HepG2 (cell line): ENCODE data around the gene GNAT3. TPM values are rescaled to one million over a fixed set of nuclear protein-coding genes. Genes with fewer than 3 reads are reported as not detected.

Experiments used
- ATAC-seq: fragments of 200-7000 bp; cut with Tn5 transposase; 3 replicates; pipeline ENCODE4 v1.9.1; 2020; ENCODE audit warnings: mild to moderate bottlenecking, moderate library complexity
- BruUV-seq: library from RNA; stranded (reverse); fragments of 400-500 nt; replicated peaks from 2 replicates; lab custom pipeline; 2021; lab: Mats Ljungman, UMichigan
- CTCF ChIA-PET: fragments of 300-600 bp; formaldehyde crosslinking; extraction: SDS; loops from one replicate; lab custom pipeline; 2021; ENCODE audit warnings: low total read pairs, inconsistent platforms, low intra/inter-chr PET ratio; lab: Yijun Ruan, JAX
- POLR2A ChIA-PET: fragments of 350-600 bp; sonication (Branson Sonifier 250); formaldehyde crosslinking; loops from one replicate; lab custom pipeline; 2020; ENCODE audit warnings: antibody characterized with exemption, inconsistent platforms; lab: Yijun Ruan, JAX
- DNase-seq: peaks from one replicate; pipeline ENCODE4 v3.0.0-alpha.2; 2015; ENCODE audit warnings: low spot score
- FAIRE-seq: peaks from 3 replicates; lab custom pipeline; 2011; peaks lifted over from hg19 to GRCh38; lab: Jason Lieb, UNC
- H2AFZ ChIP-seq: one replicate; pipeline ENCODE4 v1.6.1; 2011; ENCODE audit warnings: low read length, inconsistent platforms
- H3K27ac ChIP-seq: fragments of 300-600 bp; 3 replicates; pipeline ENCODE4 v1.8.0; 2011; ENCODE audit warnings: mixed run types, mild to moderate bottlenecking, mixed read lengths, low read length, inconsistent platforms; ENCODE audit not compliant: insufficient read depth; ENCODE audit errors: extremely low read length
- H3K27me3 ChIP-seq, 2 experiments: fragments of 200-600 bp in 1 of 2; 2 replicates in 1 of 2; 3 replicates in 1 of 2; pipeline versions ENCODE4 v1.6.0 to v1.8.0; 2011; ENCODE audit warnings: low read length in 2 of 2, mild to moderate bottlenecking in 2 of 2, moderate library complexity in 2 of 2, inconsistent platforms in 1 of 2; ENCODE audit not compliant: insufficient read depth in 2 of 2, control insufficient read depth in 1 of 2
- H3K36me3 ChIP-seq, 2 experiments: fragments of 200-600 bp in 1 of 2; replicated peaks in 1 of 2; 2 replicates in 1 of 2; 3 replicates in 1 of 2; pipeline versions ENCODE4 v1.5.1 to v1.8.0; 2011; ENCODE audit warnings: low read length in 2 of 2, inconsistent platforms in 1 of 2; ENCODE audit not compliant: insufficient read depth in 2 of 2, control insufficient read depth in 1 of 2
- H3K4me1 ChIP-seq: 2 replicates; pipeline ENCODE4 v1.5.1; 2012; ENCODE audit warnings: low read length, inconsistent platforms; ENCODE audit not compliant: insufficient read depth
- H3K4me2 ChIP-seq: 2 replicates; pipeline ENCODE4 v1.6.0; 2011; ENCODE audit warnings: low read depth, low read length, inconsistent platforms
- H3K4me3 ChIP-seq, 3 experiments: fragments of 200-600 bp in 1 of 3; sonication (generic), shearing (Covaris generic) in 1 of 3; replicated peaks in 1 of 3; 2 replicates each; pipeline ENCODE4 v1.5.1; 2011 to 2016; ENCODE audit warnings: low read length in 3 of 3, inconsistent platforms in 2 of 3, low read depth in 2 of 3, mild to moderate bottlenecking in 2 of 3, control low read depth in 1 of 3, mixed read lengths in 1 of 3; ENCODE audit not compliant: insufficient read depth in 1 of 3
- H3K79me2 ChIP-seq: one replicate; pipeline ENCODE4 v1.6.1; 2011; ENCODE audit warnings: low read length, inconsistent platforms; ENCODE audit not compliant: insufficient read depth
- H3K9ac ChIP-seq: 2 replicates; pipeline ENCODE4 v1.6.0; 2011; ENCODE audit warnings: mild to moderate bottlenecking, low read depth, low read length, inconsistent platforms; ENCODE audit not compliant: insufficient read depth
- H3K9me3 ChIP-seq: 2 replicates; pipeline ENCODE4 v1.5.1; 2012; ENCODE audit warnings: mild to moderate bottlenecking, low read length
- H4K20me1 ChIP-seq: 2 replicates; pipeline ENCODE4 v1.6.0; 2011; ENCODE audit warnings: inconsistent platforms, mild to moderate bottlenecking, low read length, moderate library complexity; ENCODE audit not compliant: insufficient read depth
- ATF7 ChIP-seq, 2 experiments: fragments of 450-650 bp in 1 of 2; sonication (generic) in 1 of 2; formaldehyde crosslinking in 1 of 2; IDR thresholded peaks; 2 replicates each; pipeline versions ENCODE4 v1.4.0 to v1.6.1; 2016 to 2020; ENCODE audit warnings: antibody characterized with exemption in 1 of 2, mild to moderate bottlenecking in 1 of 2, missing genetic modification reagents in 1 of 2
- FOXC1 ChIP-seq: sonication (generic); formaldehyde crosslinking; IDR thresholded peaks from 2 replicates; pipeline ENCODE4 v1.8.0; 2022; ENCODE audit warnings: mild to moderate bottlenecking, missing genetic modification reagents, borderline replicate concordance
- HDAC1 ChIP-seq: sonication (generic); formaldehyde crosslinking; IDR thresholded peaks from 2 replicates; pipeline ENCODE4 v1.5.1; 2020; ENCODE audit warnings: mild to moderate bottlenecking, missing genetic modification reagents
- HNF4A ChIP-seq: sonication (generic); formaldehyde crosslinking; IDR thresholded peaks from 2 replicates; pipeline ENCODE4 v1.4.0; 2020; ENCODE audit warnings: missing genetic modification reagents
- HNRNPUL1 ChIP-seq: fragments of 200-400 bp; formaldehyde crosslinking; IDR thresholded peaks from 2 replicates; pipeline ENCODE4 v1.6.1; 2017; ENCODE audit warnings: low read depth, mild to moderate bottlenecking, low read length, moderate library complexity
- JUN ChIP-seq: sonication (generic); formaldehyde crosslinking; IDR thresholded peaks from 2 replicates; pipeline ENCODE4 v1.4.0; 2020; ENCODE audit warnings: mild to moderate bottlenecking, missing genetic modification reagents
- TCF7 ChIP-seq: sonication (generic); IDR thresholded peaks from 2 replicates; pipeline ENCODE4 v1.6.1; 2016; ENCODE audit warnings: antibody characterized with exemption, low read depth
- ZNF496 ChIP-seq: sonication (generic); formaldehyde crosslinking; IDR thresholded peaks from 2 replicates; pipeline ENCODE4 v1.8.1; 2023; ENCODE audit warnings: mild to moderate bottlenecking, moderate library complexity, missing genetic modification reagents; ENCODE audit not compliant: insufficient replicate concordance
- ZNF75D ChIP-seq: sonication (generic); formaldehyde crosslinking; IDR thresholded peaks from 2 replicates; pipeline ENCODE4 v1.8.1; 2023; ENCODE audit warnings: missing genetic modification reagents, mild to moderate bottlenecking, borderline replicate concordance
- ZNF768 ChIP-seq: sonication (generic); formaldehyde crosslinking; IDR thresholded peaks from 2 replicates; pipeline ENCODE4 v1.4.0; 2020; ENCODE audit warnings: missing genetic modification reagents
- whole genome bisulfite sequencing: methylation state at CpG from one replicate; pipeline ENCODE4 v1.1.6; 2017; ENCODE audit warnings: low lambda C conversion rate; 5-methylcytosine and 5-hydroxymethylcytosine counted together
- in situ Hi-C: cut with HindIII; loops from 2 replicates; pipeline ENCODE4 v1.10.0; 2017; ENCODE audit warnings: low pct_unique_long_range_greater_than_20kb; ENCODE audit not compliant: extremely low pct_ligation_motif_present
- intact Hi-C: fragments of 100-400 bp; cut with micrococcal nuclease; formaldehyde crosslinking; loops from one replicate; pipeline ENCODE4 v1.10.0; 2022; ENCODE audit not compliant: unreplicated experiment
- polyA plus RNA-seq, 8 experiments: library from polyadenylated mRNA; depleted of rRNA in 3 of 8; stranded (reverse) in 7 of 8; unstranded in 1 of 8; fragments of >200 nt; fragmentation: Illumina TruSeq in 4 of 8; extraction: Trizol in 4 of 8; gene quantifications; 2 replicates each; pipeline versions ENCODE4 v1.2.1 to v1.2.3, GENCODE V29; 2011 to 2016; ENCODE audit warnings: low read depth in 4 of 8, missing spikeins in 1 of 8, mixed read lengths in 1 of 8; ENCODE audit not compliant: insufficient read depth in 1 of 8
- total RNA-seq, 5 experiments: library from RNA; depleted of rRNA; stranded (reverse); fragments of >200 nt; fragmentation: Illumina TruSeq; extraction: Trizol; gene quantifications; 2 replicates each; pipeline ENCODE4 v1.2.3, GENCODE V29; 2016; ENCODE audit warnings: low read depth in 1 of 5
- TF ChIP-seq, protein P1 (sequence below): sonication (generic); formaldehyde crosslinking; IDR thresholded peaks from 2 replicates; pipeline ENCODE4 v1.4.0; 2020; ENCODE audit warnings: mild to moderate bottlenecking, missing genetic modification reagents, borderline replicate concordance
- TF ChIP-seq, protein P2 (sequence below): sonication (generic); formaldehyde crosslinking; IDR thresholded peaks from 2 replicates; pipeline ENCODE4 v1.5.0; 2020; ENCODE audit warnings: mild to moderate bottlenecking, low read depth, missing genetic modification reagents, borderline replicate concordance

The GNAT3 gene
- total and polyA plus RNA-seq, 2 of the 13 experiments (the other 11 are each of a cell fraction or from before 2014, with no cell fraction given) = not detected

DNA sequence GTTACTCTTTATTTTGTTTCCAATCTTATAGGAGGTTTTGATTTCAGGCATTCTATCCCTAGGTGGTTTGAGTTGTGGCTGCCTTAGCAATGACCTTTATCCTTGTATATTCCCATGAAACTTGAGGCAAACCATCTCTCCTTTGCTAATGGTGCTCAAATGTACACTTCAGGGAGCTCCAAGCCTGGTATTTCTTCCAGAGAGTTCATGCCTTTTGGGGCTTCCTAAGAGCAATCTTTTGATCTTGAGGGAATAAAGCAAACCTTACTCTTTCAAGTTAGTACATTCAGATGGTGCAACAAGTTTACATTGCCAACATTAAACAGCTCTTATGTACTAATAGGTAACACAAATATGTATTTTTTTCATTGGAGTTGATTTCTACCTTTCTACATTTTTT is 3.4 kb upstream of the GNAT3 start:
- H3K36me3 ChIP-seq = no peaks in the 10 kb centered on the region
- H4K20me1 ChIP-seq = no peaks in the 10 kb centered on the region
- no peaks in the 10 kb centered on the region for H3K9me3 ChIP-seq
- ChIA-PET CTCF (no interaction called here), POLR2A (no interaction called here)
- no peaks in the 10 kb centered on the region for H3K27me3 ChIP-seq
- no peaks in the 10 kb centered on the region for H3K79me2 ChIP-seq
- H3K4me3 ChIP-seq = no peak overlapping the region
- TF ChIP-seq TCF7 = peak; percentile 36
- TF ChIP-seq FOXC1 (CRISPR knock-in tag) = no peak
- in situ Hi-C loops = no loop called here
- H3K4me2 ChIP-seq = no peak overlapping the region
- no peak overlapping the region for H3K9ac ChIP-seq
- ATAC-seq (no peak), FAIRE-seq (no peak), DNase-seq (no peak)
- H3K27ac ChIP-seq = no peak overlapping the region
- intact Hi-C loops = no loop called here
- H3K4me1 ChIP-seq = peaks cover 6% of the 10 kb centered on the region
- no peak overlapping the region for H2AFZ ChIP-seq
- BruUV-seq = no TSS peak

DNA sequence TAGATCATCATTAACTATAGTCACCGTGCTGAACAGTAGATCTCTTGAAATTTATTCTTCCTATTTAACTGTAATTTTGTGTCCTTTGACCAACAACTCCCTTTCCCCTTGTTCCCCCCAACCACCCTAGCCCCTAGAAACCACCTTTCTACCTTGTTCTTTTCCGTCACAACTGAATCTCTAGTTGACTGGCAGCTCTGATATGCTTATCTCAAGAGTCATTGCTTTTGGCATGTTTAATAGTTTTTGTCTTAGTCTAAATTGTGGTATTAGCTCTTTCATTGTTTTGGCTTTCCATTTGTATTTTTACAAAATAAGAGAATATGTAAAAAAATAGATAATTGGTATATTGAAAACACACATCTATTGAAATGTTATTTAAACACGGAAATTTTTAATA is 1.8 kb downstream of the GNAT3 start:
- intact Hi-C loops = no loop called here
- TF ChIP-seq HNF4A (CRISPR knock-in tag) (no peak), ATF7 (IDR thresholded peaks at IDR 0.05) (no peak), ATF7 (CRISPR knock-in tag; IDR thresholded peaks at IDR 0.05) (no peak), ZNF75D (no peak), ZNF768 (CRISPR knock-in tag) (no peak), HNRNPUL1 (no peak), ZNF496 (CRISPR knock-in tag) (no peak), HDAC1 (CRISPR knock-in tag) (no peak), JUN (CRISPR knock-in tag) (no peak)
- TF ChIP-seq, protein P1, sequence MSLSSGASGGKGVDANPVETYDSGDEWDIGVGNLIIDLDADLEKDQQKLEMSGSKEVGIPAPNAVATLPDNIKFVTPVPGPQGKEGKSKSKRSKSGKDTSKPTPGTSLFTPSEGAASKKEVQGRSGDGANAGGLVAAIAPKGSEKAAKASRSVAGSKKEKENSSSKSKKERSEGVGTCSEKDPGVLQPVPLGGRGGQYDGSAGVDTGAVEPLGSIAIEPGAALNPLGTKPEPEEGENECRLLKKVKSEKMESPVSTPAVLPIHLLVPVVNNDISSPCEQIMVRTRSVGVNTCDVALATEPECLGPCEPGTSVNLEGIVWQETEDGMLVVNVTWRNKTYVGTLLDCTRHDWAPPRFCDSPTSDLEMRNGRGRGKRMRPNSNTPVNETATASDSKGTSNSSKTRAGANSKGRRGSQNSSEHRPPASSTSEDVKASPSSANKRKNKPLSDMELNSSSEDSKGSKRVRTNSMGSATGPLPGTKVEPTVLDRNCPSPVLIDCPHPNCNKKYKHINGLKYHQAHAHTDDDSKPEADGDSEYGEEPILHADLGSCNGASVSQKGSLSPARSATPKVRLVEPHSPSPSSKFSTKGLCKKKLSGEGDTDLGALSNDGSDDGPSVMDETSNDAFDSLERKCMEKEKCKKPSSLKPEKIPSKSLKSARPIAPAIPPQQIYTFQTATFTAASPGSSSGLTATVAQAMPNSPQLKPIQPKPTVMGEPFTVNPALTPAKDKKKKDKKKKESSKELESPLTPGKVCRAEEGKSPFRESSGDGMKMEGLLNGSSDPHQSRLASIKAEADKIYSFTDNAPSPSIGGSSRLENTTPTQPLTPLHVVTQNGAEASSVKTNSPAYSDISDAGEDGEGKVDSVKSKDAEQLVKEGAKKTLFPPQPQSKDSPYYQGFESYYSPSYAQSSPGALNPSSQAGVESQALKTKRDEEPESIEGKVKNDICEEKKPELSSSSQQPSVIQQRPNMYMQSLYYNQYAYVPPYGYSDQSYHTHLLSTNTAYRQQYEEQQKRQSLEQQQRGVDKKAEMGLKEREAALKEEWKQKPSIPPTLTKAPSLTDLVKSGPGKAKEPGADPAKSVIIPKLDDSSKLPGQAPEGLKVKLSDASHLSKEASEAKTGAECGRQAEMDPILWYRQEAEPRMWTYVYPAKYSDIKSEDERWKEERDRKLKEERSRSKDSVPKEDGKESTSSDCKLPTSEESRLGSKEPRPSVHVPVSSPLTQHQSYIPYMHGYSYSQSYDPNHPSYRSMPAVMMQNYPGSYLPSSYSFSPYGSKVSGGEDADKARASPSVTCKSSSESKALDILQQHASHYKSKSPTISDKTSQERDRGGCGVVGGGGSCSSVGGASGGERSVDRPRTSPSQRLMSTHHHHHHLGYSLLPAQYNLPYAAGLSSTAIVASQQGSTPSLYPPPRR (CRISPR knock-in tag) = no peak
- TF ChIP-seq, protein P2, sequence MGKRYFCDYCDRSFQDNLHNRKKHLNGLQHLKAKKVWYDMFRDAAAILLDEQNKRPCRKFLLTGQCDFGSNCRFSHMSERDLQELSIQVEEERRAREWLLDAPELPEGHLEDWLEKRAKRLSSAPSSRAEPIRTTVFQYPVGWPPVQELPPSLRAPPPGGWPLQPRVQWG (CRISPR knock-in tag) = no peak

More for the DNA sequence above, 1.8 kb downstream of the GNAT3 start:
- H3K36me3 ChIP-seq = no peaks in the 10 kb centered on the region
- H3K4me3 ChIP-seq = no peak overlapping the region
- BruUV-seq = no TSS peak
- DNase-seq (no peak), ATAC-seq (no peak), FAIRE-seq (no peak)
- H3K27me3 ChIP-seq = no peaks in the 10 kb centered on the region
- in situ Hi-C loops = no loop called here
- H3K9ac ChIP-seq = no peak overlapping the region
- no peak overlapping the region for H3K27ac ChIP-seq
- H4K20me1 ChIP-seq = no peaks in the 10 kb centered on the region
- H2AFZ ChIP-seq = no peak overlapping the region
- ChIA-PET CTCF (no interaction called here), POLR2A (no interaction called here)
- 73% methylated on average over 3 of the region's 3 CpGs for WGBS
- H3K4me2 ChIP-seq = no peak overlapping the region
- peaks cover 2% of the 10 kb centered on the region for H3K4me1 ChIP-seq
- H3K79me2 ChIP-seq = no peaks in the 10 kb centered on the region
- no peaks in the 10 kb centered on the region for H3K9me3 ChIP-seq
